NCI-H446 (cell line): ENCODE results near the gene TMEM205.

Experiments used
- DNase-seq, 2 experiments: peaks; one replicate each; lab custom pipeline; 2025; lab: John Stamatoyannopoulos, UW

Gene TMEM205

GRCh38 chr19:11299946-11300810 is 45.9 kb downstream of the TMEM205 start:
- no peak for DNase-seq

GRCh38 chr19:11296264-11296663 is 49.8 kb downstream of the TMEM205 start:
- DNase-seq, result no peak

- DNase-seq, result peak in 1 of 2 experiments; percentile 13
These were observed 50.3 kb downstream of the TMEM205 start, which contains the start of gene TSPAN16 for GRCh38 chr19:11295665-11296245. Gene TSPAN16, plus strand, starts transcription at chr19:11296160. Its CDS starts 138 bp downstream, at chr19:11296298.

GRCh38 chr19:11295180-11295579 is 50.9 kb downstream of the TMEM205 start:
- no peak for DNase-seq

- DNase-seq, result peak; percentile 72 to 95
These were observed 52.4 kb downstream of the TMEM205 start for GRCh38 chr19:11293433-11294389.
